ENCODE results near the gene TMEM245.
"Not testable (repeated sequence)": the region's sequence is repeated elsewhere in the genome, so short reads cannot be mapped to it uniquely, and the experiment has no call there.

Gene TMEM245

DNA sequence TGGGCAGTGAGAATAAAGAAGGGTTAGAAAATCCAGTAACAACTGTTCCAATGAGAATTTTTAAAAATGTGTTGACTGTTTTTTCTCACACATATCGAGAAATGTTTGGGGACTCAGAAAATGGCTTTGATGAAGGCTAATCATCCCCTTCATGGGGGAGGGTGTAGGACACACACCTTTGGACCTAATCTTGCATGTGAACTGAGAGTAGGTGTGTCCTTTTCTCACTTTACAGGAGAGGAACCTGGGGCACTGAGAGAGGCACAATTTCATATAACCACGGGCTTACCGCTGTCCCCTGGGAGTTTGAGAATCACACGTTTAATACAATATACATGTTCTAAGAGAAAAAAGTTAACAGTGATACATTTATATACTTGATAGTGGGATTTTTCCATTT lies 30.0 kb upstream of the TMEM245 start:
- in situ Hi-C loops (cut with MboI; ENCODE audit: low sequenced_read_pairs) = no loop called here
- H3K27me3 ChIP-seq (ENCODE audit: low read depth) = no peaks in the 10 kb centered on the region
- no peak for DNase-seq (ENCODE audit: low spot score in 2 of 2)
- no peaks in the 10 kb centered on the region for H3K36me3 ChIP-seq (replicated peaks)
- no peak overlapping the region for H3K4me3 ChIP-seq
- H3K4me1 ChIP-seq = no peaks in the 10 kb centered on the region
- H3K9me3 ChIP-seq = 0 out of 2 replicates have a peak, but pooled peaks cover 3% of the 10 kb centered on the region

DNA sequence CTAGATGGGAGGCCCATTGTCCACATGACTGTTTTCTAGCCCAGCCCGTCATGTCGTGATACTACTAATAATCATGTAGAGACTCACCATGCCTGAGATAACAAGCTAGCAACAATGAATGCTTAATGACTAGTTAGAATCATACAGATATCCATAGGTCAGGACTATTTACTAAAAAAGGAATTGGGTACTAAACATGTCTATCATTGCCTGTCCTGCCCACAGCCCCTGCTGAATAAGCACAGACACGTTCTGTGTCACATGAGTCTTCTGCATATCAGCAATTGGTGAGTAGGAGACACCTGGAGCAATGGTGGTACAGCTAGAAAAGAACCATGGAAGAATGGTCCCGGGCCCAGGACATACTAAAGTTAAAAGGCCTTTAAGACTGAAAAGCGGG lies 29.3 kb upstream of the TMEM245 start:
- in situ Hi-C loops (cut with MboI; ENCODE audit: low sequenced_read_pairs) = no loop called here
- H3K36me3 ChIP-seq (replicated peaks) = no peaks in the 10 kb centered on the region
- H3K4me1 ChIP-seq = no peaks in the 10 kb centered on the region
- H3K4me3 ChIP-seq = no peak overlapping the region
- DNase-seq (ENCODE audit: low spot score in 2 of 2) = no peak
- 0 out of 2 replicates have a peak, but pooled peaks cover 3% of the 10 kb centered on the region for H3K9me3 ChIP-seq
- no peaks in the 10 kb centered on the region for H3K27me3 ChIP-seq (ENCODE audit: low read depth)

GRCh38 chr9:109145051-109145450 lies 25.3 kb upstream of the TMEM245 start:
- in situ Hi-C loops (cut with MboI; ENCODE audit: low sequenced_read_pairs) = no loop called here

DNA sequence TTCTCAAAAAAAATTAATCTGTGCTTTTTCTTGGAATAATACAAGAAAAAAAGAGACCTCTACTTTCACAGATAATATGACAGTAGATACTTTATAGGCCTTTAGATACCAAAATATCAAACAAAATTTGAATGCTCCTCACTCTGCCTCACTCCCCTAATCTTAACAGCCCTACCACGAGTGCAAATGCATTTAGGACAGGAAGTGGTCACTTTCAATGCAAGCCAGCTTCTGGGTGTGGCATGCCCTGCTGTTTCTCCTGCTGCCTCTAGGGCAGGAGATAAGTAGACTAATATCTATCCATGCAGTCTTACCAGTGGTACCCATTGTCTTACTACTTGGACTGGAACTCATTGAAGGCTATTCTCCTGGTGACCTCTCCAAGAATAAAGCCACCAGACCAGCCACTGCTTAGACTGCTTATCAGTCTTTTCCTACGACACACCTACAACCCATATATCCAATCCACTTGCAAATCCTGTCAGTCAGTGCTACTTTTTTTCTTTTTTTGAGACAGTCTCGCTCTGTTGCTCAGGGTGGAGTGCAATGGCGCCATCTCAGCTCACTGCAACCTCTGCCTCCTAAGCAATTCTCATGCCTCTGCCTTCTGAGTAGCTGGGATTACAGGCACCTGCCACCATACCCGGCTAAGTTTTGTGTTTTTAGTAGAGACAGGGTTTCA lies 24.3 kb upstream of the TMEM245 start:
- no peaks in the 10 kb centered on the region for H3K27me3 ChIP-seq (ENCODE audit: low read depth)
- H3K36me3 ChIP-seq (replicated peaks) = no peaks in the 10 kb centered on the region
- H3K4me1 ChIP-seq = no peaks in the 10 kb centered on the region
- H3K9me3 ChIP-seq = no peaks in the 10 kb centered on the region
- in situ Hi-C loops (cut with MboI; ENCODE audit: low sequenced_read_pairs) = no loop called here
- peak; percentile 23 to 60 for DNase-seq (ENCODE audit: low spot score in 2 of 2)
- no peak overlapping the region for H3K4me3 ChIP-seq

More at GRCh38 chr9:109145051-109145450, 25.3 kb upstream of the TMEM245 start:
- Histone ChIP-seq H3K27me3 (ENCODE audit: low read depth) (no peaks in the 10 kb centered on the region), H3K36me3 (replicated peaks) (no peaks in the 10 kb centered on the region), H3K4me3 (no peak overlapping the region), H3K9me3 (no peaks in the 10 kb centered on the region), H3K4me1 (no peaks in the 10 kb centered on the region)
- no peak for DNase-seq (ENCODE audit: low spot score in 2 of 2)

DNA sequence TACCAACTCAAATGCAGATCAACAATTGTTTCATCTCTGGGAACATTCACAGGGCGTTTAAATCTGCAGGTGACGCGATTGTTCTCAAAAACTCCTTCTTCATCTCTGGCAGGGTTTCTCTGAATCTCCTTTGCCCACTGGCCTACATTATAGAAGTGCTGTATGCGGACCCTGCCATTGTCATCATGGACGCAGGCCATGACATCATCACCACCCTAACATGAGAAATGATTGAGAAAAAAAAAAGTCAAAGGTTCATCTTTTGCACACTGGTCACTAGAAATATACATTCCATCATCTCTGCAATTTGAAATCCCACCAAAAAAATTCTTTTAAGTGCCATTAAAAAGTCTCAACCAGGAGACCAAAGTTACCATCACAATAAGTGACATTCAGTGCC lies 21.6 kb upstream of the TMEM245 start:
- Histone ChIP-seq H3K4me1 (no peaks in the 10 kb centered on the region), H3K9me3 (no peaks in the 10 kb centered on the region), H3K27me3 (ENCODE audit: low read depth) (no peaks in the 10 kb centered on the region), H3K4me3 (no peak overlapping the region), H3K36me3 (replicated peaks) (no peaks in the 10 kb centered on the region)
- in situ Hi-C loops (cut with MboI; ENCODE audit: low sequenced_read_pairs) = no loop called here
- DNase-seq (ENCODE audit: low spot score in 2 of 2) = no peak

DNA sequence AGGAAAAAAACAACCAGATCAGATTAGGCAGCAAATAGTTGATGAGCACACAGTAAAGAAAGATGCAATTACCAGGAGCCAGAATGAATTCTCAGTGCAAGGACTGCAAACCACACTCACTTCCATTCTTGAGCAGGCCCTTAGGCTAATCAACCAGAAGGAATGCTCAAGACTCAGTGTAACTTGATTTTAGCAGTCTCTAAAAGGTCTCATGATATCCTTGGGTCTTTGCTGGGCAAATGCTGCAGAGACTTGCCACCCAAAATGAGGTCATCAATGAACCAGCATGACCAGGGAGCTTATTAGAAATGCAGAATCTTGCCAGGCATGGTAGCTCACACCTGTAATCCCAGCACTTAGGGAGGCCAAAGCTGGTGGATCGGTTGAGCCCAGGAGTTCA lies 20.1 kb upstream of the TMEM245 start:
- in situ Hi-C loops (cut with MboI; ENCODE audit: low sequenced_read_pairs) = no loop called here
- no peaks in the 10 kb centered on the region for H3K9me3 ChIP-seq
- H3K27me3 ChIP-seq (ENCODE audit: low read depth) = no peaks in the 10 kb centered on the region
- H3K36me3 ChIP-seq (replicated peaks) = no peaks in the 10 kb centered on the region
- no peak overlapping the region for H3K4me3 ChIP-seq
- H3K4me1 ChIP-seq = no peaks in the 10 kb centered on the region
- DNase-seq (ENCODE audit: low spot score in 2 of 2) = no peak

GRCh38 chr9:109138421-109138820 lies 18.7 kb upstream of the TMEM245 start:
- H3K36me3 ChIP-seq (replicated peaks) = no peaks in the 10 kb centered on the region
- H3K4me3 ChIP-seq = no peak overlapping the region
- no peak for DNase-seq (ENCODE audit: low spot score in 2 of 2)
- H3K4me1 ChIP-seq = no peaks in the 10 kb centered on the region
- in situ Hi-C loops (cut with MboI; ENCODE audit: low sequenced_read_pairs) = no loop called here
- no peaks in the 10 kb centered on the region for H3K27me3 ChIP-seq (ENCODE audit: low read depth)
- no peaks in the 10 kb centered on the region for H3K9me3 ChIP-seq

DNA sequence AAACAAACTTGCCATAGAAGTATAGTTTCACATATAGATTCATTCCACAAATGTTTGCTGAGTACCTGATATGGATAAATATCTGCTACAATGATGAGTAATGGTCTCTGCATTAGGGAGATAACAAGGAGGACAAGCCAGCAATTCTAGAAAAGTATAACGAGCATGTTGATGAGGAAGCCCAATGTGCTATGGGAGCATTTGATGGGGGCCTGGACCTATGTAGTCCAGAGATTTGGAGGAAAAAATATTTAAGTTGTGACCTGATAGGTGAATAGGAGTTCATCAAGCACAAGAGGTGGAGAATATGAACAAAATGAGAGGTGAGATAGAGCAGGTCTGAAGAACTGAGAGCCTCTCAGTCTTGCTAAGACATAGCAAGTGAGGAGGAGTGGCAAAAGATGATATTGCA lies 14.4 kb upstream of the TMEM245 start:
- no peaks in the 10 kb centered on the region for H3K9me3 ChIP-seq
- no peaks in the 10 kb centered on the region for H3K27me3 ChIP-seq (ENCODE audit: low read depth)
- in situ Hi-C loops (cut with MboI; ENCODE audit: low sequenced_read_pairs) = no loop called here
- no peak for DNase-seq (ENCODE audit: low spot score in 2 of 2)
- H3K36me3 ChIP-seq (replicated peaks) = no peaks in the 10 kb centered on the region
- H3K4me3 ChIP-seq = no peak overlapping the region
- no peaks in the 10 kb centered on the region for H3K4me1 ChIP-seq

DNA sequence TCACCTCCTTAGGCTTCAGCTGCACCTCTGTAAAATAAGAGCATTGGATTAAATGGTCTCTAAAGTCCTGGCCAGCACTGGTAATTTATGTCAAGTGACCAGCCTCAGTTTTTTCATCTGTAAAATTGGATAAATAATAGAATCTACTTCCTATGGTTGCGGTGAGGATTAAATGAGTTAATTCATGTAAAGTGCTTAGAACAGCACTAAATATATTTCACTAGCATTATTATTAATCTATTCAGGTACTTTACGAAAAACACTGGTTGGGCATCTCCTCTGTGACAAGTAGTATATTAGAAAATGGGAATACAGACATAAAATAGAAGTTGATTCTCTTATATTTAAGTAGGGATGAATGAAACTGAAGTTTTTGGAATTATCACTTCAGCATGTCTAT lies 13.8 kb upstream of the TMEM245 start:
- no peak for DNase-seq (ENCODE audit: low spot score in 2 of 2)
- in situ Hi-C loops (cut with MboI; ENCODE audit: low sequenced_read_pairs) = no loop called here
- Histone ChIP-seq H3K27me3 (ENCODE audit: low read depth) (no peaks in the 10 kb centered on the region), H3K4me1 (no peaks in the 10 kb centered on the region), H3K4me3 (no peak overlapping the region), H3K36me3 (replicated peaks) (no peaks in the 10 kb centered on the region), H3K9me3 (no peaks in the 10 kb centered on the region)

GRCh38 chr9:109132567-109133021 lies 12.8 kb upstream of the TMEM245 start:
- H3K9me3 ChIP-seq = no peaks in the 10 kb centered on the region
- H3K4me3 ChIP-seq = no peak overlapping the region
- no peak for DNase-seq (ENCODE audit: low spot score in 2 of 2)
- H3K27me3 ChIP-seq (ENCODE audit: low read depth) = no peaks in the 10 kb centered on the region
- no peaks in the 10 kb centered on the region for H3K4me1 ChIP-seq
- in situ Hi-C loops (cut with MboI; ENCODE audit: low sequenced_read_pairs) = no loop called here
- H3K36me3 ChIP-seq (replicated peaks) = no peaks in the 10 kb centered on the region

DNA sequence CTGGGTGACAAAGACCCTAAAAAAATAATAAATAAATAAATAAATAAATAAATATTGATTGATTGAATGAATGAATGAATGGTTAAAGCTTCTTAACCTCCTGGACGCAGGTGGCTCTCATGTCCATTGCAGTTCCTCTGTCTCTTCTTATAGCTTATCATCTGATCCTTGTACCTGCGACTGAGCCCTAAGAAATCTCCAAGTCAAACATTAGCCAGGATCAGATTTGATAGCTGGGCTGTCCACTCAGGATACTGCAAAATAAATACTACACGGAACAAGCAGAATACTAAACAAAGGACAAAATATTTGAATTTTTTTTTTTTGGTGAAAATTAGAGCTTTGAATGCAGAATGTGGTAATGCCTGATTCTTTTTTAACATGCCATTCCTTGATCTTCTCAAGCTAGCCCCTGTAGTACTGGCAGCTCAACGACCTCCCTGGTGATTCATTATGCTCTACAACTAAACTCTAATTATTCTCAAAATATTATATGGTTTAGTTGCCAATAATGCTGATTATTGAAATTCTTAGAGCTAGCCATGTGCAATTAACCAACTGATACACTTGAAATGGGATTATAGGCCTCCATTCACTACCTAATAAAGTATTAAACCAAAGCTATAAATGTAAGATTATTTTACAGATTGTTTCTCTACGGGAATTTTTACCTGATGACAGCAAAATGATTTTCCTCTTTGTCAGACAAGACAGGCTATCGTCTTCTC lies 9.9 kb upstream of the TMEM245 start:
- in situ Hi-C loops (cut with MboI; ENCODE audit: low sequenced_read_pairs) = no loop called here
- H3K27me3 ChIP-seq (ENCODE audit: low read depth) = no peaks in the 10 kb centered on the region
- H3K4me1 ChIP-seq = no peaks in the 10 kb centered on the region
- no peaks in the 10 kb centered on the region for H3K9me3 ChIP-seq
- H3K4me3 ChIP-seq = no peak overlapping the region
- no peak for DNase-seq (ENCODE audit: low spot score in 2 of 2)
- H3K36me3 ChIP-seq (replicated peaks) = no peaks in the 10 kb centered on the region

GRCh38 chr9:109126671-109127070 lies 6.9 kb upstream of the TMEM245 start:
- H3K27me3 ChIP-seq (ENCODE audit: low read depth); in situ Hi-C loops (cut with MboI; ENCODE audit: low sequenced_read_pairs); H3K4me1 ChIP-seq: not testable (repeated sequence)

GRCh38 chr9:109124121-109124520 lies 4.4 kb upstream of the TMEM245 start:
- no peak for DNase-seq (ENCODE audit: low spot score in 2 of 2)
- H3K36me3 ChIP-seq (replicated peaks) = no peaks in the 10 kb centered on the region; the same call in 1 of the 2 replicates
- in situ Hi-C loops (cut with MboI; ENCODE audit: low sequenced_read_pairs) = no loop called here

More at GRCh38 chr9:109126671-109127070, 6.9 kb upstream of the TMEM245 start:
- H3K4me3 ChIP-seq; H3K36me3 ChIP-seq (replicated peaks); H3K9me3 ChIP-seq; DNase-seq (ENCODE audit: low spot score in 2 of 2): not testable (repeated sequence)

More at GRCh38 chr9:109124121-109124520, 4.4 kb upstream of the TMEM245 start:
- Histone ChIP-seq H3K4me1 (peaks cover 12% of the 10 kb centered on the region), H3K4me3 (no peak overlapping the region), H3K9me3 (no peaks in the 10 kb centered on the region), H3K27me3 (ENCODE audit: low read depth) (no peaks in the 10 kb centered on the region)
